HFF-Myc (cell line): Measurements from ENCODE around the gene LRRC4C.

ENCODE experiments used
- DNase-seq: peaks from one replicate; pipeline ENCODE4 v3.0.0-alpha.2; 2011; ENCODE audit warnings: low read depth; ENCODE audit errors: extremely low read depth
- H3K4me3 ChIP-seq: replicated peaks from 2 replicates; pipeline ENCODE4 v1.5.1; 2011; ENCODE audit warnings: low read depth, mild to moderate bottlenecking, control low read depth, low read length
- CTCF ChIP-seq: IDR thresholded peaks from 2 replicates; pipeline ENCODE4 v1.5.1; 2012; ENCODE audit warnings: mild to moderate bottlenecking, low read depth, low read length, control low read depth; ENCODE audit errors: missing control alignments

LRRC4C gene

GRCh38 chr11:40286137-40286536 lies 1173.3 kb downstream of the LRRC4C start:
- no peak overlapping the region for H3K4me3 ChIP-seq
- TF ChIP-seq CTCF, result no peak

GRCh38 chr11:40285558-40285957 lies 1173.9 kb downstream of the LRRC4C start:
- DNase-seq, result no peak
- H3K4me3 ChIP-seq, result no peak overlapping the region
- no peak for TF ChIP-seq CTCF

More at GRCh38 chr11:40286137-40286536, 1173.3 kb downstream of the LRRC4C start:
- DNase-seq, result no peak

GRCh38 chr11:40281052-40281580 lies 1178.3 kb downstream of the LRRC4C start:
- H3K4me3 ChIP-seq, result no peak overlapping the region
- no peak for DNase-seq
- TF ChIP-seq CTCF, result no peak

GRCh38 chr11:40280159-40281051 lies 1179.0 kb downstream of the LRRC4C start:
- H3K4me3 ChIP-seq, result no peak overlapping the region
- no peak for DNase-seq
- TF ChIP-seq CTCF, result no peak

GRCh38 chr11:40276960-40277359 lies 1182.5 kb downstream of the LRRC4C start:
- no peak overlapping the region for H3K4me3 ChIP-seq
- no peak for DNase-seq
- no peak for TF ChIP-seq CTCF

- no peak for DNase-seq
Observed at GRCh38 chr11:40274017-40274416, 1185.4 kb downstream of the LRRC4C start.

More at GRCh38 chr11:40274017-40274416, 1185.4 kb downstream of the LRRC4C start:
- no peak for TF ChIP-seq CTCF
- no peak overlapping the region for H3K4me3 ChIP-seq
